A204.1 (cell line): ENCODE data around the gene PCDHGA12.

Experiments
- FAIRE-seq: peaks from 2 replicates; lab custom pipeline; 2012; peaks lifted over from hg19 to GRCh38; lab: Jason Lieb, UNC

The PCDHGA12 gene

DNA sequence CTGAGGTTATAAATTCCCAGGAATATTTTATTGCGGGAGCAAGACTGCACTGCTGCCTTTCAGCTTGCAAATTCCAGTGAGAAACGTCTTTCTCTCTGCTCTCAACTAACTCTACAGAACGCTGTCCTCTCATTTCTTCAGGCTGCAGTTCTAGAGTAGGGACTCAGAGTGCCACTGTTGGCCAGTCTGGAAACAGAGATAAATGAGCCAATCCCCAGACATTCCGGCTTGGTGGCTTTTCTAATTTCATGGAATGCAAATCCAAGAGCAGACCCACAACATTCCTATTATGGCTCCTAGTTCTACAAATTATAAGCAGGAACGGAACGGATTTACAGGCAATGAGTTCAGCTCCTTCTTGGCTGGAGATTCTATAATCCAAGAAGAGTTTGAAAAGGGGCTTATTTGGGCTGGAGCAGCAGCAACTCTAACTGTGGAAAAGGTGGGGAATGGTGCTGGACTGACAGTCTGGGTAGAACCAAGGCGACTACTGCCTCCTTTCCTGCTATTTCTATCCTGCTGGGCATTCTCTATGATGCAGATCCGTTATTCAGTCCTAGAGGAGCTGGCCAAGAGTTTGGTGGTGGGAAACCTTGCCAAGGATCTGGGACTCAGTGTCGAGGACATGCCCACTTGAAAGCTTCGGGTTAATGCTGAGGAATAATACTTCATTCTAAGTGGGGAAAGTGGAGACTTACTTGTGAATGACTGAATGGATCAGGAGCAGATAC, 9.3 kb downstream of the PCDHGA12 start:
- no peak for FAIRE-seq

DNA sequence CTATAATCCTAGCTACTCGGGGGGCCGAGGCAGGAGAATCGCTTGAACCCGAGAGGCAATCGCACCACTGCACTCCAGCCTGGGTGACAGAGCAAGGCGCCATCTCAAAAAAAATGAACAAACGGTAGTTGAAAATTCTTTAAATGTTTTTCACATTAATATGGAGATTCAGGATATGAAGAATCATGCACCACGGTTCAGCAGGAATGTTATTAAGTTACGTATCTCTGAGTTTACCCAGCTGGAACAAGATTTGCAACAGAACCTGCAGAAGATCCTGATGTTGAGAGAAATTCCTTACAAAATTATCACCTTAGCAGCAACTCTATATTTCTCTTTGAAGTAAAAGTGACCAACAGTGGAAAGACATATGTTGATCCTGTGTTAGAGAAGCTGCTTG, 10.0 kb downstream of the PCDHGA12 start:
- no peak for FAIRE-seq

DNA sequence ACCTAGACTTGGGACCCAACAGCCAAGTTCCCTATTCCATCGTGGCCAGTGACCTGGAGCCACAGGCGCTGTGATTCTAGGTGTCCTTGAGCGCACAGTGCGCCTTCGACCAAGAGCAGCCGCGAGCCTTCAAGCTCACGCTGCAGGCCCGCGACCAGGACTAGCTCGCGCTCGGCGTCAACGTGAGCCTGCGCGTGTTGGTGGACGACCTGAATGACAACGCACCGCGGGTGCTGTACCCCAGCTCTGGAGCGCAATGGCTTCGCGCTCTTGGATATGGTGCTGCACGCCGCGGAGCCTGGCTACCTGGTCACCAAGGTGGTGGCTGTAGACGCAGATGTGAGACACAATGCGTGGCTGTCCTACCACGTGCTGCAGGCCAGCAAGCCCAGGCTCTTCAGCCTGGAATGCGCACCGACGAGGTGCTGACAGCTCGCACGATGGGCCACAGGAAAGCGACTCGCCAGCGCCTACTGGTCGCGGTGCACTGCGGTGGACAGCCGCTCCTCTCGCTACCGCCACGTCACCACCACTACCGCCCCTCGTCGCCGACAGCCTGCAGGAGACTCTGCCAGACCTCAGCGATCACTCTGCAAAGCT, 11.4 kb downstream of the PCDHGA12 start:
- no peak for FAIRE-seq

- FAIRE-seq: no peak
These were observed 35.0 kb downstream of the PCDHGA12 start for GRCh38 chr5:141465351-141465750.

DNA sequence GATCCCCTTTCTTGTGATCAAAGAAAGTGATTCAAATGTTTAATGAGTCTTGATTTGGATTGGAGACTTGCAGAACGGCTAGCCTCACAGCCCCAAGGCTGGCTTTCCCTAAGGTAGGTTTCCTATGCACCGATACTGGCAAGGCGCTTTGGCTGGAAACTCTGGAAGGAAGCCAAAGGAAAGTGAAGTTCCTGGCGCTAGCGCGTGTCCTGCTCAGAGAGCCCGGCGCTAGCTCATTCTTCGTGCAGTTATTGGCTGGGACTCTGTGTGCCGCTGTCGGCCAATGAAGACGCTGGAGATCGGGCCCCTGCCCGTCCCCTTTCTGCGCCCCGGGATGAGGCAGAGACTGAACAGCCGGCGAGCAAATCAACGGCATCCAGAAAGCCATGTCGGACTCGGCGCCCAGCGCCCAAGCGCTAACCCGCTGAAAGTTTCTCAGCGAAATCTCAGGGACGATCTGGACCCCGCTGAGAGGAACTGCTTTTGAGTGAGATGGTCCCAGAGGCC, 45.4 kb downstream of the PCDHGA12 start, which contains the start of gene PCDHGC3:
Gene PCDHGC3 (plus strand): TSS at position 342 of the 507 bp plus-strand sequence. CDS start 151 bp downstream, at position 493.
- peak; percentile 91 for FAIRE-seq

- no peak for FAIRE-seq
These were observed 46.0 kb downstream of the PCDHGA12 start for GRCh38 chr5:141476132-141476911.

- no peak for FAIRE-seq
These were observed 46.8 kb downstream of the PCDHGA12 start for GRCh38 chr5:141477044-141477575.

- FAIRE-seq: no peak
These were observed 47.5 kb downstream of the PCDHGA12 start for GRCh38 chr5:141477815-141478214.

DNA sequence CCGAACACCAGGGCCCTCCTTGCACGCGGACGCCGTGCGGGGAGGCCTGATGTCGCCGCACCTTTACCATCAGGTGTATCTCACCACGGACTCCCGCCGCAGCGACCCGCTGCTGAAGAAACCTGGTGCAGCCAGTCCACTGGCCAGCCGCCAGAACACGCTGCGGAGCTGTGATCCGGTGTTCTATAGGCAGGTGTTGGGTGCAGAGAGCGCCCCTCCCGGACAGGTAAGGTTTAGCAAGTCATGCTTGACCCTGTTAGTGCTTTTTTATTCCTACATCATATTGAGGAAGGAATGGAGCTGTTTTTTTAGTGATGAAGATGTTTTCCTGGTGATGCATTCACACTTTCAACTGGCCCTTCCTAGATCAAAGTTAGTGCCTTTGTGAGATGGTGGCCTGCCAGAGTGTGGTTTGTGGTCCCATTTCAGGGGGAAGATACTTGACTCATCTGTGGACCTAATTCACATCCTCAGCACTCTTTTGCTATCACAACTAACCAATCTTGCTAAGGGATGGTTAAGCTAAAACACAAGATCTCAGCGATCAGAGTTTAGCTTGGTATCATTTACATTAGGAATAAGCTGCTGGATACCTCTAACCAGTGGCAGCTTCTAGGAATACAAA, 48.1 kb downstream of the PCDHGA12 start:
- FAIRE-seq: no peak

DNA sequence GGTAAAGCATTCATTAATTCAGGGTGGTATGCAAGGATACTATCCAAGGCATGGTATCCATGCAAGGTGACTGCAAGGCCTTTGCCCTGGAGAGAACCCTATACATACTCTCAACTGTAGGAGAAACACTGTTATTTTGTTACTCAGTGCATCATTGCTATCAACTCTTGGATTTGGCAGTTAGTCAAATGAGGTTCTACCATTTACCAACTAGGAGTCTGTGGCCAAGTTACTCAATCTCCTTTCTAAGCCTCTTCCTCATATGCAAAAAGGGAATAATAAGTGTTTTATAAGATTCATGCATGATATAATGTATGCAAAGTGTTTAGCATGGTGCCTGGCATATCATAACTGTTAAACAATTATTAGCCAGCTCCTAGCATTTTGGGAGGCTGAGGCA, 49.5 kb downstream of the PCDHGA12 start:
- FAIRE-seq: no peak
